H1 (cell line): ENCODE data around the gene METTL1. TPM values are rescaled to one million over a fixed set of nuclear protein-coding genes. Genes with fewer than 3 reads are reported as not detected.

Experiments used
- BACH1 ChIP-seq: IDR thresholded peaks from 2 replicates; pipeline ENCODE4 v1.6.1; 2012; ENCODE audit warnings: low read length, improper control_type of control experiment
- CBX8 ChIP-seq: fragments of 300-800, 300-1000 bp; sonication (generic); IDR thresholded peaks from 2 replicates; pipeline ENCODE4 v1.7.1; 2016; ENCODE audit warnings: low read depth, low read length, borderline replicate concordance
- JUND ChIP-seq: IDR thresholded peaks from 2 replicates; pipeline ENCODE4 v1.6.1; 2011; ENCODE audit warnings: mild to moderate bottlenecking, improper control_type of control experiment, low read length
- polyA plus RNA-seq, 7 experiments: library from polyadenylated mRNA; depleted of rRNA in 3 of 7; stranded (reverse) in 5 of 7; unstranded in 2 of 7; fragments of >200 nt in 5 of 7; fragments of 200-250 nt in 2 of 7; gene quantifications; 1 replicate in 5 of 7; 2 replicates in 1 of 7; 4 replicates in 1 of 7; pipeline versions ENCODE4 v1.2.1 to v1.2.3, GENCODE V29; 2011 to 2013; ENCODE audit warnings: missing spikeins in 2 of 7, mixed read lengths in 2 of 7
- total RNA-seq: library from RNA; stranded (reverse); fragmentation: NEBNext Ultra II Directional; extraction: Animal tissue kit (Norgen Biotek cat#: 25700); gene quantifications from 2 replicates; pipeline ENCODE4 v1.2.1, GENCODE V29; 2021

Gene METTL1
- total and polyA plus RNA-seq, 2 of the 8 experiments (the other 6 are each of a cell fraction or from before 2014, with no cell fraction given): 40.5 to 46.0 TPM

DNA sequence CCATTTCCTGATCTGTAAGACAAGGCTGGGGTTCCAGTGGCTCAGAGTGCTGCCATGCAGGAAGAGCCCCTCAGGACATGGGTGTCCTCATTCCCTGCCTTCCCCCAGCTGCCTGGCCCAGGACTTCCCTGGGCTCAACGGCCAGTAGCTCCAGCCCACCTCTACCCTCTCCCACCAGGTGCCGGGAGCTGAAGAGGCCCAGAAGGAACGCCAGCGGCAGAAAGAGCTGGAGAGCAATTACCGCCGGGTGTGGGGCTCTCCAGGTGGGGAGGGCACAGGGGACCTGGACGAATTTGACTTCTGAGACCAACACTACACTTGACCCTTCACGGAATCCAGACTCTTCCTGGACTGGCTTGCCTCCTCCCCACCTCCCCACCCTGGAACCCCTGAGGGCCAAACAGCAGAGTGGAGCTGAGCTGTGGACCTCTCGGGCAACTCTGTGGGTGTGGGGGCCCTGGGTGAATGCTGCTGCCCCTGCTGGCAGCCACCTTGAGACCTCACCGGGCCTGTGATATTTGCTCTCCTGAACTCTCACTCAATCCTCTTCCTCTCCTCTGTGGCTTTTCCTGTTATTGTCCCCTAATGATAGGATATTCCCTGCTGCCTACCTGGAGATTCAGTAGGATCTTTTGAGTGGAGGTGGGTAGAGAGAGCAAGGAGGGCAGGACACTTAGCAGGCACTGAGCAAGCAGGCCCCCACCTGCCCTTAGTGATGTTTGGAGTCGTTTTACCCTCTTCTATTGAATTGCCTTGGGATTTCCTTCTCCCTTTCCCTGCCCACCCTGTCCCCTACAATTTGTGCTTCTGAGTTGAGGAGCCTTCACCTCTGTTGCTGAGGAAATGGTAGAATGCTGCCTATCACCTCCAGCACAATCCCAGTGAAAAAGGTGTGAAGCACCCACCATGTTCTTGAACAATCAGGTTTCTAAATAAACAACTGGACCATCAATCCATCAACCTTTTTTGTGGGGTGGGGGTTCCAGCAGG lies 51.0 kb downstream of the METTL1 start (continued):
- TF ChIP-seq JUND (no peak), BACH1 (no peak), CBX8 (no peak)
